Stimulated activated CD8-positive, alpha-beta memory T cell treated with anti-CD3 and anti-CD28 coated beads, Interleukin-12 subunit alpha, Interleukin-12 subunit beta, amount 100 ng/mL, for 1 hour (primary cell): ENCODE results near the gene TAF9B.
"Not testable (repeated sequence)": the region's sequence is repeated elsewhere in the genome, so short reads cannot be mapped to it uniquely, and the experiment has no call there.

Source experiments
- DNase-seq: peaks from one replicate; pipeline ENCODE4 v3.0.0-alpha.2; 2020; ENCODE audit warnings: low read depth

TAF9B gene

GRCh38 chrX:78139160-78140123 lies at the start of gene TAF9B:
TAF9B (minus strand) TSS chrX:78139650; CDS start chrX:78139611, 39 bp downstream.
- DNase-seq: peak; percentile 62

GRCh38 chrX:78182881-78183280 lies 43.4 kb upstream of the TAF9B start:
- no peak for DNase-seq

GRCh38 chrX:78181307-78181706 lies 41.9 kb upstream of the TAF9B start:
- no peak for DNase-seq

GRCh38 chrX:78168065-78168464 lies 28.6 kb upstream of the TAF9B start:
- no peak for DNase-seq

- DNase-seq: no peak
These were observed 26.0 kb upstream of the TAF9B start for GRCh38 chrX:78165425-78165824.

GRCh38 chrX:78163175-78163574 lies 23.7 kb upstream of the TAF9B start:
- DNase-seq: not testable (repeated sequence)

GRCh38 chrX:78160711-78161110 lies 21.3 kb upstream of the TAF9B start:
- DNase-seq: not testable (repeated sequence)

- not testable (repeated sequence) for DNase-seq
These were observed 18.4 kb upstream of the TAF9B start for GRCh38 chrX:78157846-78158245.

- not testable (repeated sequence) for DNase-seq
These were observed 17.9 kb upstream of the TAF9B start for GRCh38 chrX:78157373-78157772.

- DNase-seq: not testable (repeated sequence)
These were observed 7.6 kb upstream of the TAF9B start for GRCh38 chrX:78147002-78147540.

- no peak for DNase-seq
These were observed 756 bp upstream of the TAF9B start for GRCh38 chrX:78140206-78140605.

GRCh38 chrX:78133238-78133960 lies 6.1 kb downstream of the TAF9B start:
- no peak for DNase-seq

GRCh38 chrX:78131117-78131516 lies 8.3 kb downstream of the TAF9B start:
- DNase-seq: no peak

- no peak for DNase-seq
These were observed 9.1 kb downstream of the TAF9B start for GRCh38 chrX:78130396-78130795.

- no peak for DNase-seq
These were observed 9.7 kb downstream of the TAF9B start for GRCh38 chrX:78129714-78130113.

GRCh38 chrX:78125781-78126180 lies 13.7 kb downstream of the TAF9B start:
- not testable (repeated sequence) for DNase-seq

- no peak for DNase-seq
These were observed 14.3 kb downstream of the TAF9B start for GRCh38 chrX:78125148-78125547.

- DNase-seq: no peak
These were observed 15.1 kb downstream of the TAF9B start for GRCh38 chrX:78124307-78124706.

- no peak for DNase-seq
These were observed 16.3 kb downstream of the TAF9B start for GRCh38 chrX:78123190-78123589.

GRCh38 chrX:78119521-78120227 lies 19.8 kb downstream of the TAF9B start:
- DNase-seq: no peak

GRCh38 chrX:78118628-78119027 lies 20.8 kb downstream of the TAF9B start:
- no peak for DNase-seq

GRCh38 chrX:78116766-78117165 lies 22.7 kb downstream of the TAF9B start:
- DNase-seq: no peak
